Ascending aorta (tissue), 2 donors: ENCODE measurements around the gene DNAH1. TPM values are rescaled to one million over a fixed set of nuclear protein-coding genes. Genes with fewer than 3 reads are reported as not detected.
"Not testable (repeated sequence)": the region's sequence is repeated elsewhere in the genome, so short reads cannot be mapped to it uniquely, and the experiment has no call there.

Source experiments
- DNase-seq, 2 donors: peaks; one replicate each; pipeline ENCODE4 v3.0.0-alpha.2; 2019; ENCODE audit warnings: low spot score in 2 of 2
- H3K27ac ChIP-seq, 2 donors: fragments of 200-600 bp; sonication (generic); one replicate each; pipeline ENCODE4 v1.5.1; 2016 to 2017; ENCODE audit warnings: mild to moderate bottlenecking in 1 of 2
- H3K27me3 ChIP-seq: fragments of 200-600 bp; sonication (generic); one replicate; pipeline ENCODE4 v1.5.1; 2017
- H3K36me3 ChIP-seq, 2 donors: fragments of 200-600 bp; sonication (generic); one replicate each; pipeline ENCODE4 v1.5.1; 2016
- H3K4me1 ChIP-seq, 2 donors: fragments of 200-600 bp; sonication (generic); one replicate each; pipeline ENCODE4 v1.5.1; 2016 to 2017; ENCODE audit warnings: mild to moderate bottlenecking in 1 of 2
- H3K4me3 ChIP-seq, 2 donors: fragments of 200-600 bp; sonication (generic); one replicate each; pipeline ENCODE4 v1.5.1; 2016 to 2017; ENCODE audit warnings: mild to moderate bottlenecking in 1 of 2
- H3K9me3 ChIP-seq, 2 donors: fragments of 200-600 bp; sonication (generic); one replicate each; pipeline ENCODE4 v1.5.1; 2016
- intact Hi-C: fragments of 100-400 bp; cut with DNase I; formaldehyde crosslinking; loops from one replicate; pipeline ENCODE4 v1.15.1; 2023
- total RNA-seq: library from RNA; depleted of rRNA; stranded (reverse); fragments of >200 nt; gene quantifications from one replicate; pipeline ENCODE4 v1.1.0, GENCODE V29; 2016
- TF ChIP-seq, protein P1 (sequence below), 3 experiments: fragments of 200-600 bp in 2 of 3; fragments of 450-650 bp in 1 of 3; sonication (generic) in 2 of 3; IDR thresholded peaks; one replicate each; pipeline ENCODE4 v1.5.1; 2016 to 2019; ENCODE audit warnings: antibody characterized with exemption in 3 of 3, mild to moderate bottlenecking in 1 of 3, moderate library complexity in 1 of 3

DNAH1 gene
- total RNA-seq, 1 donor from 2014 or later = 7.6 TPM

DNA sequence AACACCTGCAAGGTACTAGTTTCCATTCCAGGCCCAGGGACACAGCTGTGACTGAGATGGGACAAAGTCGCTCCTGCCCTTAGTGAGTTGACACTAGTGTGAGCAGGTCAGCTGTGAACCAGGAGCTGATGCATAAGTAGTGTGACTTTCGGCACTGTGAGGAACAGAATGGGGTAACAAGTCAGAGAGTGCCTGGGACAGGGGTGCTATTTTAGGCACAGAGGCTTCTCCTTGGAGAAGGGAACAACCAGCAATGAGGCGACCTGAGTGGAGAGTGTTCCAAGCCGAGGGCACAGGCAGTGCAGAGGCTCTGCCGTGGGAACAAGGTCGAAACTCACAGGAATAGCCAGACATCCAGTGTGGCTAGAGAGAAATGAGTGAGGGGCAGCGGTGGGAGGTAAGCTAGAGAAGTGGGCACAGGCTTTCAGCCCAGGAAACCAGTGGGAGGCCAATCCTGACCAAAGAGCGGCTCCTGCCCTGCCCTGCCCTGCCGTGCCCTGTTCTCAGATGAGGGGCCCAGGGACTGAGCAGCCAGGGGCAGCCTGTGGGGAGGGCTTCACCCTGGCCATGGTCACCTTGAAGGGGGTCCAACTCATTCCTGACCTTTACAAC lies 14.2 kb downstream of the DNAH1 start:
- H3K27me3 ChIP-seq = no peaks in the 10 kb centered on the region
- intact Hi-C loops = no loop called here
- TF ChIP-seq, protein P1, sequence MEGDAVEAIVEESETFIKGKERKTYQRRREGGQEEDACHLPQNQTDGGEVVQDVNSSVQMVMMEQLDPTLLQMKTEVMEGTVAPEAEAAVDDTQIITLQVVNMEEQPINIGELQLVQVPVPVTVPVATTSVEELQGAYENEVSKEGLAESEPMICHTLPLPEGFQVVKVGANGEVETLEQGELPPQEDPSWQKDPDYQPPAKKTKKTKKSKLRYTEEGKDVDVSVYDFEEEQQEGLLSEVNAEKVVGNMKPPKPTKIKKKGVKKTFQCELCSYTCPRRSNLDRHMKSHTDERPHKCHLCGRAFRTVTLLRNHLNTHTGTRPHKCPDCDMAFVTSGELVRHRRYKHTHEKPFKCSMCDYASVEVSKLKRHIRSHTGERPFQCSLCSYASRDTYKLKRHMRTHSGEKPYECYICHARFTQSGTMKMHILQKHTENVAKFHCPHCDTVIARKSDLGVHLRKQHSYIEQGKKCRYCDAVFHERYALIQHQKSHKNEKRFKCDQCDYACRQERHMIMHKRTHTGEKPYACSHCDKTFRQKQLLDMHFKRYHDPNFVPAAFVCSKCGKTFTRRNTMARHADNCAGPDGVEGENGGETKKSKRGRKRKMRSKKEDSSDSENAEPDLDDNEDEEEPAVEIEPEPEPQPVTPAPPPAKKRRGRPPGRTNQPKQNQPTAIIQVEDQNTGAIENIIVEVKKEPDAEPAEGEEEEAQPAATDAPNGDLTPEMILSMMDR (IDR thresholded peaks at IDR 0.05) = no peak
- no peaks in the 10 kb centered on the region for H3K4me1 ChIP-seq
- no peak overlapping the region for H3K27ac ChIP-seq
- no peaks in the 10 kb centered on the region for H3K9me3 ChIP-seq
- H3K4me3 ChIP-seq = no peak overlapping the region
- peaks cover 7 to 8% of the 10 kb centered on the region in 2 donors for H3K36me3 ChIP-seq
- DNase-seq = no peak

DNA sequence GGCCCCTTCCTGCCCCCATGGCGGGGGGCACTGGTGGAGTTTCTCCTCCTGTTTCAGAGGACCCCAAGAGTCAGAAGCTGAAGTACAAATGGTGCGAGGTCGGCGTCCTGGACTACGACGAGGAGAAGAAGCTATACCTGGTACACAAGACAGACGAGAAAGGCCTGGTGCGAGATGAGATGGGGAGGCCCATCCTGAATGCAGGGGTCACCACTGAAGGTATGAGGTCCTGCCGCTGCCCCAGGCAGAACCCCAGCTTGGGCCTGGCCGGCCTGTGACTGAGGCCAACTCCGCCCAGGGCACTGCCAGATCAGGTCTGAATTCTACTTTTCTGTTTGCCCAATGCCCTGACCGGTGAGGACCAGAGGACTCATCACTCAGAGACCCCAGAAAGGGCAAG lies 15.0 kb downstream of the DNAH1 start:
- no peaks in the 10 kb centered on the region for H3K27me3 ChIP-seq
- H3K4me1 ChIP-seq = no peaks in the 10 kb centered on the region
- H3K27ac ChIP-seq = no peak overlapping the region
- no peak for DNase-seq
- intact Hi-C loops = no loop called here
- H3K9me3 ChIP-seq = no peaks in the 10 kb centered on the region
- TF ChIP-seq, protein P1 (IDR thresholded peaks at IDR 0.05) = no peak
- no peak overlapping the region for H3K4me3 ChIP-seq
- peaks cover 7 to 8% of the 10 kb centered on the region in 2 donors for H3K36me3 ChIP-seq

DNA sequence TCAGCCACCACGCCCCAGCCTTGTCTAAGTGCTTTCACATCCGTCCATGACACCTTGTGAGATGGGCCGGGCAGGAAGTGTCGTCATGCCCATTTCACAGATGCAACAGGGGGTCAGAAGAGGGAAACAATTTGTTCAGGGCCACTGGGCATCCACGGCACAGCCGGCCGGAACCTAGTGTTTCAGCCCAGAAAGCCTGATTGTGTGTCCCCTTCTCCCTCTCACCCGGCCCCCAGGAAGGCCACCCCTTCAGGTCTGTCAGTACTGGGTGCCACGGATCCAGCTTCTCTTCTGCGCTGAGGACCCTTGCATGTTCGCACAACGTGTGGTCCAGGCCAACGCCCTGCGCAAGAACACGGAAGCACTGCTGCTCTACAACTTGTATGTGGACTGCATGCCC lies 15.8 kb downstream of the DNAH1 start:
- H3K4me3 ChIP-seq = no peak overlapping the region
- peaks cover 7 to 8% of the 10 kb centered on the region in 2 donors for H3K36me3 ChIP-seq
- intact Hi-C loops = no loop called here
- no peak overlapping the region for H3K27ac ChIP-seq
- no peaks in the 10 kb centered on the region for H3K4me1 ChIP-seq
- TF ChIP-seq, protein P1 (IDR thresholded peaks at IDR 0.05) = no peak
- no peaks in the 10 kb centered on the region for H3K27me3 ChIP-seq
- DNase-seq = no peak
- H3K9me3 ChIP-seq = no peaks in the 10 kb centered on the region

DNA sequence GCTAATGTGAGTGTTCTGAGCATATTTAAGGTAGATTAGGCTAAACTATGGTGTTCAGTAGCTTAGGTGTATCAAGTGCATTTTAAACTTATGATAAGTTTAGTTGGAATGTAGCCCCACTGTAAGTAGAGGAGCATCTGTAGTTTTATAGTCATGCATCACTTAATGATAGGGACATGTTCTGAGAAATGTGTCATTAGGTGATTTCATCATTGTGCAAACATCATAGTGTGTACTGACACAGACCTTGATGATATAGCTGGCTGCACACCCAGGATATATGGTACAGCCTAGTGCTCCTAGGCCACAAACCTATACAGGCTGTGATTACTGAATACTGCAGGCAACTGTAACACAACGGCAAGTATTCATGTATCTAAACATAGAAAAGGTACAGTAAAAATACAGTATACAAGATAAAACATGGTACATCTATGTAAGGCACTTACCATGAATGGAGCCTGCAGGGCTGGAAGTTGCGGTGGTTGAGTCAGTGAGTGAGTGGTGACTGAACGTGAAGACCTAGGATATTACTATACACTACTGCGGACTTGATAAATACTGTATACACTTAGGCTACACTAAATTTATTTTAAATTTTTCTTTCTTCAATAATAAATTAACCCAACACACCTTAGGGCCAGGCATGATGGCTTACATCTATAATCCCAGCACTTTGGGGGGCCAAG lies 17.9 kb downstream of the DNAH1 start:
- Histone ChIP-seq H3K4me3 (no peak overlapping the region), H3K27me3 (no peaks in the 10 kb centered on the region), H3K36me3 (peaks cover 7 to 8% of the 10 kb centered on the region in 2 donors), H3K9me3 (no peaks in the 10 kb centered on the region), H3K4me1 (no peaks in the 10 kb centered on the region), H3K27ac (no peak overlapping the region)
- intact Hi-C loops = no loop called here
- no peak for DNase-seq
- TF ChIP-seq, protein P1 (IDR thresholded peaks at IDR 0.05) = no peak

DNA sequence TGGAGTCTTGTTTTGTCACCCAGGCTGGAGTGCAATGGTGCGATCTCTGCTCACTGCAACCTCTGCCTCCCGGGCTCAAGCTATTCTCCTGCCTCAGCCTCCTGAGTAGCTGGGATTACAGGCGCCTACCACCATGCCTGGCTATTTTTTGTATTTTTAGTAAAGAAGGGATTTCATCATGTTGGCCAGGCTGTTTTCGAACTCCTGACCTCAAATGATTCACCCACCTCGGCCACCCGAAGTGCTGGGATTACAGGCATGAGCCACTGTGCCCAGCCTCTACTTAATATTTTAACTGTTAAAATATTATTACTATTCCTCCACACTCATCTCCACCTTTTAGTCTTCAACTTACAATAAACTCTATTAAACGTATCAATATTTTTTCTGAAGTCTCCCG lies 22.0 kb downstream of the DNAH1 start:
- DNase-seq, H3K9me3 ChIP-seq, H3K4me1 ChIP-seq, H3K36me3 ChIP-seq, H3K4me3 ChIP-seq, H3K27me3 ChIP-seq, H3K27ac ChIP-seq: not testable (repeated sequence)
- intact Hi-C loops = loop anchor here (5.0 kb wide), 1 partner anchor 336 kb away; no protein-coding TSS in a partner anchor

DNA sequence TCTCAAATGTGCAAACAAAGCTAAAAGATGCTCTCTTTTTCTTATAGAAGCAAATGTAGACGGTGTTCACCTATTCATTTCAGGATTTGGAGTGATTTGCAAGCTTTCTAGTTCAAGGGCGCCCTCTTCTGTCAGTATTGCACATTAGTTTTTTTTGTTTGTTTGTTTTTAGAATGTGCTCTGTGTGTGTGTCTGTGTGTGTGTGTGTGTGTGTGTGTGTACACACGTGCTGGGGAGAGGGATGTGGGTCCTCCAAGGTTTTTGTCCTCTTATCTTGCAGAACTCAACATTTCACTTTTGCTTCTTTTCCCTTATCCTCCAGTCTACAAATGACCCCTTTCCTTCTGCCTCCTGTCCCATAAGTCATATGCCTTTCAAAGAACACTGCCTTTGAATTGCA lies 23.5 kb downstream of the DNAH1 start:
- Histone ChIP-seq H3K36me3 (no peaks in the 10 kb centered on the region), H3K9me3 (no peaks in the 10 kb centered on the region), H3K4me1 (no peaks in the 10 kb centered on the region), H3K27me3 (no peaks in the 10 kb centered on the region), H3K4me3 (no peak overlapping the region), H3K27ac (no peak overlapping the region)
- no peak for DNase-seq
- intact Hi-C loops = loop anchor here (1.0 to 5.0 kb wide), 2 partner anchors 119 to 337 kb away; no protein-coding TSS in a partner anchor
- TF ChIP-seq, protein P1 (IDR thresholded peaks at IDR 0.05) = peak; percentile 66 to 79 (median 68)
